Measurements from ENCODE around the gene ANGPTL1.

The ANGPTL1 gene

GRCh38 chr1:178810585-178810984 is 60.3 kb downstream of the ANGPTL1 start:
- no peak for DNase-seq (ENCODE audit: low spot score)
- H3K4me1 ChIP-seq (ENCODE audit: control insufficient read depth in 2 of 2, insufficient read depth in 1 of 2, low read depth in 1 of 2, low read length in 2 of 2), result no peaks in the 10 kb centered on the region
- no peak overlapping the region for H2BK120ac ChIP-seq (ENCODE audit: low read depth, low read length)
- H3K79me1 ChIP-seq (ENCODE audit: low read depth, low read length), result peaks cover 2% of the 10 kb centered on the region
- H2BK12ac ChIP-seq (ENCODE audit: low read length), result no peak overlapping the region
- no peak overlapping the region for H3K14ac ChIP-seq (ENCODE audit: low read length)
- no peak overlapping the region for H4K8ac ChIP-seq (ENCODE audit: low read depth, low read length)
- H3K36me3 ChIP-seq (replicated peaks in 1 of 2; ENCODE audit: control insufficient read depth in 2 of 2, insufficient read depth in 2 of 2, low read length in 2 of 2), result peaks cover 6 to 22% of the 10 kb centered on the region in 2 donors
- no peaks in the 10 kb centered on the region for H3K27me3 ChIP-seq (ENCODE audit: control insufficient read depth in 3 of 3, insufficient read depth in 3 of 3, low read depth in 1 of 3, low read length in 3 of 3)
- H4K91ac ChIP-seq (ENCODE audit: low read depth, low read length, poor library complexity), result no peak overlapping the region
- H3K27ac ChIP-seq (replicated peaks; ENCODE audit: low read length), result no peak overlapping the region
- no peak overlapping the region for H2BK5ac ChIP-seq (ENCODE audit: low read length)
- no peak overlapping the region for H3K4me3 ChIP-seq (ENCODE audit: low read length in 2 of 2)
- H3K4ac ChIP-seq (ENCODE audit: low read length), result no peak overlapping the region
- no peak overlapping the region for H3K4me2 ChIP-seq (ENCODE audit: insufficient read depth, low read length, poor library complexity, severe bottlenecking)
- H3K9me3 ChIP-seq (replicated peaks in 1 of 2; ENCODE audit: control insufficient read depth in 2 of 2, insufficient read depth in 1 of 2, low read depth in 1 of 2, low read length in 2 of 2), result no peaks in the 10 kb centered on the region
- no peak overlapping the region for H2AFZ ChIP-seq (ENCODE audit: low read length)
- no peak overlapping the region for H3K18ac ChIP-seq (ENCODE audit: low read length)
- H2AK5ac ChIP-seq (ENCODE audit: low read depth, low read length), result no peak overlapping the region
- no peak overlapping the region for H2BK15ac ChIP-seq (ENCODE audit: low read length)
- no peak overlapping the region for H3K23ac ChIP-seq (ENCODE audit: low read depth, low read length, poor library complexity)
- no peak overlapping the region for H3K9ac ChIP-seq (ENCODE audit: low read depth, low read length, poor library complexity)

- Histone ChIP-seq H2BK120ac (ENCODE audit: low read depth, low read length) (no peak overlapping the region), H3K4me1 (ENCODE audit: control insufficient read depth in 2 of 2, insufficient read depth in 1 of 2, low read depth in 1 of 2, low read length in 2 of 2) (no peaks in the 10 kb centered on the region), H3K4ac (ENCODE audit: low read length) (no peak overlapping the region), H2BK12ac (ENCODE audit: low read length) (no peak overlapping the region), H3K36me3 (replicated peaks in 1 of 2; ENCODE audit: control insufficient read depth in 2 of 2, insufficient read depth in 2 of 2, low read length in 2 of 2) (peaks cover 0 to 14% of the 10 kb centered on the region in 2 donors), H2AK5ac (ENCODE audit: low read depth, low read length) (no peak overlapping the region), H3K4me3 (ENCODE audit: low read length in 2 of 2) (no peak overlapping the region), H3K9ac (ENCODE audit: low read depth, low read length, poor library complexity) (no peak overlapping the region), H3K79me1 (ENCODE audit: low read depth, low read length) (peaks cover 2% of the 10 kb centered on the region), H3K23ac (ENCODE audit: low read depth, low read length, poor library complexity) (no peak overlapping the region), H3K27me3 (ENCODE audit: control insufficient read depth in 3 of 3, insufficient read depth in 3 of 3, low read depth in 1 of 3, low read length in 3 of 3) (no peaks in the 10 kb centered on the region), H3K27ac (replicated peaks; ENCODE audit: low read length) (no peak overlapping the region), H2AFZ (ENCODE audit: low read length) (no peak overlapping the region), H4K91ac (ENCODE audit: low read depth, low read length, poor library complexity) (no peak overlapping the region), H2BK5ac (ENCODE audit: low read length) (no peak overlapping the region), H3K14ac (ENCODE audit: low read length) (no peak overlapping the region), H3K9me3 (replicated peaks in 1 of 2; ENCODE audit: control insufficient read depth in 2 of 2, insufficient read depth in 1 of 2, low read depth in 1 of 2, low read length in 2 of 2) (no peaks in the 10 kb centered on the region), H3K4me2 (ENCODE audit: insufficient read depth, low read length, poor library complexity, severe bottlenecking) (no peak overlapping the region), H2BK15ac (ENCODE audit: low read length) (no peak overlapping the region), H3K18ac (ENCODE audit: low read length) (no peak overlapping the region), H4K8ac (ENCODE audit: low read depth, low read length) (no peak overlapping the region)
- no CpG with 5 or more reads among the region's 3 CpGs for WGBS, 2 donors (ENCODE audit: extremely low coverage in 2 of 2, insufficient read length in 2 of 2, insufficient replicate concordance in 1 of 2)
- no peak for DNase-seq (ENCODE audit: low spot score)
Measured at GRCh38 chr1:178808529-178808928, 62.3 kb downstream of the ANGPTL1 start.

GRCh38 chr1:178806665-178807300 is 64.1 kb downstream of the ANGPTL1 start:
- H3K27ac ChIP-seq (replicated peaks; ENCODE audit: low read length), result no peak overlapping the region
- no peaks in the 10 kb centered on the region for H3K9me3 ChIP-seq (replicated peaks in 1 of 2; ENCODE audit: control insufficient read depth in 2 of 2, insufficient read depth in 1 of 2, low read depth in 1 of 2, low read length in 2 of 2)
- no peak overlapping the region for H3K4ac ChIP-seq (ENCODE audit: low read length)
- no peak overlapping the region for H2BK120ac ChIP-seq (ENCODE audit: low read depth, low read length)
- no peaks in the 10 kb centered on the region for H3K4me1 ChIP-seq (ENCODE audit: control insufficient read depth in 2 of 2, insufficient read depth in 1 of 2, low read depth in 1 of 2, low read length in 2 of 2)
- WGBS, 2 donors (ENCODE audit: extremely low coverage in 2 of 2, insufficient read length in 2 of 2, insufficient replicate concordance in 1 of 2), result no CpG with 5 or more reads among the region's 9 CpGs
- H3K36me3 ChIP-seq (replicated peaks in 1 of 2; ENCODE audit: control insufficient read depth in 2 of 2, insufficient read depth in 2 of 2, low read length in 2 of 2), result peaks cover 0 to 14% of the 10 kb centered on the region in 2 donors
- H3K27me3 ChIP-seq (ENCODE audit: control insufficient read depth in 3 of 3, insufficient read depth in 3 of 3, low read depth in 1 of 3, low read length in 3 of 3), result no peaks in the 10 kb centered on the region
- DNase-seq (ENCODE audit: low spot score), result no peak
- H2BK15ac ChIP-seq (ENCODE audit: low read length), result no peak overlapping the region
- H3K4me2 ChIP-seq (ENCODE audit: insufficient read depth, low read length, poor library complexity, severe bottlenecking), result no peak overlapping the region
- H3K79me1 ChIP-seq (ENCODE audit: low read depth, low read length), result peaks cover 2% of the 10 kb centered on the region
- H4K91ac ChIP-seq (ENCODE audit: low read depth, low read length, poor library complexity), result no peak overlapping the region
- H3K23ac ChIP-seq (ENCODE audit: low read depth, low read length, poor library complexity), result no peak overlapping the region
- no peak overlapping the region for H4K8ac ChIP-seq (ENCODE audit: low read depth, low read length)
- no peak overlapping the region for H2BK12ac ChIP-seq (ENCODE audit: low read length)
- no peak overlapping the region for H3K14ac ChIP-seq (ENCODE audit: low read length)
- no peak overlapping the region for H2AK5ac ChIP-seq (ENCODE audit: low read depth, low read length)
- H2AFZ ChIP-seq (ENCODE audit: low read length), result no peak overlapping the region
- H3K18ac ChIP-seq (ENCODE audit: low read length), result no peak overlapping the region
- H2BK5ac ChIP-seq (ENCODE audit: low read length), result no peak overlapping the region
- H3K9ac ChIP-seq (ENCODE audit: low read depth, low read length, poor library complexity), result no peak overlapping the region
- H3K4me3 ChIP-seq (ENCODE audit: low read length in 2 of 2), result no peak overlapping the region

- Histone ChIP-seq H3K23ac (ENCODE audit: low read depth, low read length, poor library complexity) (no peak overlapping the region), H3K4me1 (ENCODE audit: control insufficient read depth in 2 of 2, insufficient read depth in 1 of 2, low read depth in 1 of 2, low read length in 2 of 2) (no peaks in the 10 kb centered on the region), H3K9me3 (replicated peaks in 1 of 2; ENCODE audit: control insufficient read depth in 2 of 2, insufficient read depth in 1 of 2, low read depth in 1 of 2, low read length in 2 of 2) (peaks cover 0 to 5% of the 10 kb centered on the region in 2 donors), H2BK12ac (ENCODE audit: low read length) (no peak overlapping the region), H3K4me3 (ENCODE audit: low read length in 2 of 2) (no peak overlapping the region), H2BK5ac (ENCODE audit: low read length) (no peak overlapping the region), H3K9ac (ENCODE audit: low read depth, low read length, poor library complexity) (no peak overlapping the region), H3K4me2 (ENCODE audit: insufficient read depth, low read length, poor library complexity, severe bottlenecking) (no peak overlapping the region), H3K27ac (replicated peaks; ENCODE audit: low read length) (no peak overlapping the region), H3K14ac (ENCODE audit: low read length) (no peak overlapping the region), H2BK15ac (ENCODE audit: low read length) (no peak overlapping the region), H3K18ac (ENCODE audit: low read length) (no peak overlapping the region), H3K36me3 (replicated peaks in 1 of 2; ENCODE audit: control insufficient read depth in 2 of 2, insufficient read depth in 2 of 2, low read length in 2 of 2) (peaks cover 1 to 12% of the 10 kb centered on the region in 2 donors), H2AK5ac (ENCODE audit: low read depth, low read length) (no peak overlapping the region), H2AFZ (ENCODE audit: low read length) (no peak overlapping the region), H4K8ac (ENCODE audit: low read depth, low read length) (no peak overlapping the region), H3K27me3 (ENCODE audit: control insufficient read depth in 3 of 3, insufficient read depth in 3 of 3, low read depth in 1 of 3, low read length in 3 of 3) (no peaks in the 10 kb centered on the region), H3K79me1 (ENCODE audit: low read depth, low read length) (peaks cover 2% of the 10 kb centered on the region), H4K91ac (ENCODE audit: low read depth, low read length, poor library complexity) (no peak overlapping the region), H3K4ac (ENCODE audit: low read length) (no peak overlapping the region), H2BK120ac (ENCODE audit: low read depth, low read length) (no peak overlapping the region)
- no peak for DNase-seq (ENCODE audit: low spot score)
- WGBS, 2 donors (ENCODE audit: extremely low coverage in 2 of 2, insufficient read length in 2 of 2, insufficient replicate concordance in 1 of 2), result no CpG with 5 or more reads among the region's 3 CpGs
Measured at GRCh38 chr1:178802873-178803272, 68.0 kb downstream of the ANGPTL1 start.
